SK-N-SH (cell line): ENCODE data around the gene CD70. TPM values are rescaled to one million over a fixed set of nuclear protein-coding genes. Genes with fewer than 3 reads are reported as not detected.

Experiments used
- CTCF ChIA-PET: fragments of 300-600, 350-600 bp; formaldehyde crosslinking; extraction: SDS; loops from one replicate; lab custom pipeline; 2021; lab: Yijun Ruan, JAX
- POLR2A ChIA-PET: fragments of 350-600 bp; sonication (Branson Sonifier 250); formaldehyde crosslinking; extraction: SDS; loops from one replicate; lab custom pipeline; 2020; ENCODE audit warnings: antibody characterized with exemption, inconsistent platforms; lab: Yijun Ruan, JAX
- DNase-seq: peaks from one replicate; pipeline ENCODE4 v3.0.0; 2012
- H2AFZ ChIP-seq: fragments of 200-600 bp; sonication (generic); 2 replicates; pipeline ENCODE4 v1.8.1; 2016; ENCODE audit warnings: antibody characterized with exemption, mild to moderate bottlenecking, low read depth
- H3F3A ChIP-seq: fragments of 200-600 bp; sonication (generic); replicated peaks from 2 replicates; pipeline ENCODE3; 2016; ENCODE audit warnings: antibody characterized with exemption, mild to moderate bottlenecking; ENCODE audit not compliant: insufficient read depth
- H3K27ac ChIP-seq, 2 experiments: fragments of 200-500 bp in 1 of 2; fragments of 200-600 bp in 1 of 2; sonication (Bioruptor generic) in 1 of 2; sonication (generic), shearing (Covaris generic) in 1 of 2; 2 replicates each; pipeline versions ENCODE4 v1.5.1 to v1.6.1; 2014 to 2016; ENCODE audit warnings: low read depth in 2 of 2, inconsistent platforms in 1 of 2, low read length in 1 of 2, mild to moderate bottlenecking in 1 of 2, mixed read lengths in 1 of 2
- H3K27me3 ChIP-seq: fragments of 200-600 bp; sonication (generic), shearing (Covaris generic); 2 replicates; pipeline ENCODE4 v1.6.1; 2016; ENCODE audit warnings: mixed run types; ENCODE audit not compliant: insufficient read depth
- H3K36me3 ChIP-seq, 2 experiments: fragments of 200-500 bp in 1 of 2; fragments of 200-600 bp in 1 of 2; sonication (Bioruptor generic) in 1 of 2; sonication (generic) in 1 of 2; replicated peaks in 1 of 2; 2 replicates each; pipeline versions ENCODE3 to v1.5.1; 2014 to 2016; ENCODE audit warnings: low read length in 1 of 2, mild to moderate bottlenecking in 1 of 2; ENCODE audit not compliant: insufficient read depth in 2 of 2, control insufficient read depth in 1 of 2
- H3K4me1 ChIP-seq, 2 experiments: fragments of 200-500 bp in 1 of 2; fragments of 200-600 bp in 1 of 2; sonication (Bioruptor generic) in 1 of 2; sonication (generic), shearing (Covaris generic) in 1 of 2; 2 replicates each; pipeline versions ENCODE4 v1.5.1 to v1.6.1; 2014 to 2016; ENCODE audit warnings: low read depth in 1 of 2, low read length in 1 of 2, mixed run types in 1 of 2; ENCODE audit not compliant: insufficient read depth in 2 of 2, control insufficient read depth in 1 of 2
- H3K4me2 ChIP-seq: fragments of 200-600 bp; sonication (generic), shearing (Covaris generic); 2 replicates; pipeline ENCODE4 v1.6.1; 2017; ENCODE audit warnings: mixed run types
- H3K4me3 ChIP-seq, 2 experiments: fragments of 200-500 bp in 1 of 2; fragments of 200-600 bp in 1 of 2; sonication (Bioruptor generic) in 1 of 2; sonication (generic), shearing (Covaris generic) in 1 of 2; 2 replicates each; pipeline versions ENCODE4 v1.5.1 to v1.8.1; 2014 to 2016; ENCODE audit warnings: low read depth in 2 of 2, inconsistent platforms in 1 of 2, low read length in 1 of 2, mild to moderate bottlenecking in 1 of 2, mixed read lengths in 1 of 2, moderate library complexity in 1 of 2
- H3K79me2 ChIP-seq: fragments of 200-600 bp; sonication (generic); 2 replicates; pipeline ENCODE4 v1.8.1; 2017; ENCODE audit warnings: mild to moderate bottlenecking; ENCODE audit not compliant: insufficient read depth
- H3K9ac ChIP-seq: fragments of 200-600 bp; sonication (generic); 2 replicates; pipeline ENCODE4 v1.6.1; 2017; ENCODE audit warnings: mixed run types
- H3K9me2 ChIP-seq: fragments of 200-600 bp; sonication (generic); 2 replicates; pipeline ENCODE4 v1.6.1; 2017; ENCODE audit warnings: mixed run types
- H3K9me3 ChIP-seq: fragments of 200-600 bp; sonication (generic); 2 replicates; pipeline ENCODE4 v1.6.1; 2017; ENCODE audit warnings: mixed run types, mild to moderate bottlenecking, moderate library complexity
- H4K20me1 ChIP-seq: fragments of 200-600 bp; sonication (generic); 2 replicates; pipeline ENCODE4 v1.6.1; 2017; ENCODE audit warnings: mild to moderate bottlenecking, mixed run types; ENCODE audit not compliant: insufficient read depth
- ELF1 ChIP-seq: IDR thresholded peaks from 2 replicates; pipeline ENCODE4 v1.4.0; 2012
- EZH2phosphoT487 ChIP-seq: fragments of 200-600 bp; sonication (generic); IDR thresholded peaks from 2 replicates; pipeline ENCODE4 v1.6.1; 2017; ENCODE audit warnings: low read depth, mixed run types, mild to moderate bottlenecking, antibody characterized with exemption, moderate library complexity, borderline replicate concordance
- MXI1 ChIP-seq: IDR thresholded peaks from 2 replicates; pipeline ENCODE4 v1.6.1; 2012; ENCODE audit warnings: mild to moderate bottlenecking, low read depth, low read length, improper control_type of control experiment
- NFIC ChIP-seq: IDR thresholded peaks from 2 replicates; pipeline ENCODE4 v1.4.0; 2012; ENCODE audit warnings: borderline replicate concordance
- NRF1 ChIP-seq: IDR thresholded peaks from 2 replicates; pipeline ENCODE4 v1.6.1; 2012; ENCODE audit warnings: low read depth, mild to moderate bottlenecking, low read length
- RXRA ChIP-seq: IDR thresholded peaks from 2 replicates; pipeline ENCODE4 v1.4.0; 2012; ENCODE audit warnings: low read depth, mild to moderate bottlenecking, borderline replicate concordance
- SIN3A ChIP-seq: IDR thresholded peaks from 2 replicates; pipeline ENCODE4 v1.6.1; 2012; ENCODE audit warnings: low read depth, mild to moderate bottlenecking, low read length, moderate library complexity, borderline replicate concordance
- YY1 ChIP-seq: IDR thresholded peaks from 2 replicates; pipeline ENCODE4 v1.4.0; 2012; ENCODE audit warnings: low read depth, mild to moderate bottlenecking
- WGBS: methylation state at CpG from one replicate; pipeline ENCODE4 v1.1.6; 2017; ENCODE audit warnings: low lambda C conversion rate; 5-methylcytosine and 5-hydroxymethylcytosine counted together
- polyA plus RNA-seq, 3 experiments: library from polyadenylated mRNA; depleted of rRNA; stranded (reverse); fragments of >200 nt; gene quantifications; 2 replicates each; pipeline ENCODE4 v1.2.3, GENCODE V29; 2012
- TF ChIP-seq, protein P1 (sequence below): IDR thresholded peaks from 2 replicates; pipeline ENCODE4 v1.4.0; 2012; ENCODE audit warnings: low read depth
- TF ChIP-seq, protein P2 (sequence below): IDR thresholded peaks from 2 replicates; pipeline ENCODE4 v1.6.1; 2012; ENCODE audit warnings: mild to moderate bottlenecking, low read depth, low read length, moderate library complexity
- TF ChIP-seq, protein P3 (sequence below): IDR thresholded peaks from 2 replicates; pipeline ENCODE4 v1.4.0; 2012; ENCODE audit warnings: low read depth, borderline replicate concordance

Gene CD70
- polyA plus RNA-seq, 1 of the 3 experiments (the other 2 are of a cell fraction): 142 TPM

DNA sequence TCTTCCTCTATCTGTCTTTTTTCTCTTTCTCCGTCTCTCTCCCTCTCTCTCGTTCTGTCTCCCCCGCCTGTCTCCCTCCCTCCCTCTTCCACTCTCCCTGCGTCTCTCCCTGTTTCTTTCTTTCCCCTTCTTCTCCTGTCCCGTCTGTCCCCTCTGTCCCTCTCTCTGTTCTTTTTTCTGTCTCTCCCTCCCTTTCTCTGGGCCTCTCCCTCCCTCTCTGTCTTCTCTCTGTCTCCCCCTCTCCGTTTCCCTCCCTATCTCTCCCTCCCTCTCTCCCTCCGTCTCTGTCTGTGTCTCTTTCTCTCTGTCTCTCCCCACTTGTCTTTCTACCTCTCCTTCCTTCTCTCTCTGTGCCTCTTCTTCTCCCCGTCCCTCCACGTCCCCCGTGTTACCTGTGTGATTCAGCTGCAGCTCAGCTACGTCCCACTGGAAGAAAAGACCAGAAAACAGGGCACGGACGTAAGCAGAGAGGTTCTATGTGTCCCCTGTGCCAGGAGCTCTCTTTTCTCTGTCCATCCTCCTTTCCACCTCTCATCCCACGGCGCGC, 1.2 kb downstream of the CD70 start:
- Histone ChIP-seq H3K9ac (peak overlapping the region; percentile 67; the same call in 1 of the 2 replicates), H3K4me1 (no peaks in the 10 kb centered on the region), H3K9me2 (no peaks in the 10 kb centered on the region), H3K79me2 (peaks cover 24% of the 10 kb centered on the region; the same call in 1 of the 2 replicates), H2AFZ (no peak overlapping the region), H3K4me2 (peak overlapping the region; percentile 79; the same call in 1 of the 2 replicates), H3K9me3 (no peaks in the 10 kb centered on the region), H4K20me1 (no peaks in the 10 kb centered on the region), H3K27ac (peak overlapping the region in 1 of 2 experiments; percentile 63; a peak in 2 of 4 replicates), H3K27me3 (peaks cover 84% of the 10 kb centered on the region), H3F3A (peaks cover 7% of the 10 kb centered on the region), H3K36me3 (no peaks in the 10 kb centered on the region), H3K4me3 (peak overlapping the region; percentile 34 to 56; a peak in 3 of 4 replicates)
- WGBS: 7% methylated on average over 16 of the region's 16 CpGs
- ChIA-PET CTCF (no interaction called here), POLR2A (no interaction called here)
- 0 out of 2 replicates have a peak, but pooled peaks have one; percentile 25 for TF ChIP-seq EZH2phosphoT487
- TF ChIP-seq, protein P1, sequence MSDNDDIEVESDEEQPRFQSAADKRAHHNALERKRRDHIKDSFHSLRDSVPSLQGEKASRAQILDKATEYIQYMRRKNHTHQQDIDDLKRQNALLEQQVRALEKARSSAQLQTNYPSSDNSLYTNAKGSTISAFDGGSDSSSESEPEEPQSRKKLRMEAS: no peak
- DNase-seq: no peak

DNA sequence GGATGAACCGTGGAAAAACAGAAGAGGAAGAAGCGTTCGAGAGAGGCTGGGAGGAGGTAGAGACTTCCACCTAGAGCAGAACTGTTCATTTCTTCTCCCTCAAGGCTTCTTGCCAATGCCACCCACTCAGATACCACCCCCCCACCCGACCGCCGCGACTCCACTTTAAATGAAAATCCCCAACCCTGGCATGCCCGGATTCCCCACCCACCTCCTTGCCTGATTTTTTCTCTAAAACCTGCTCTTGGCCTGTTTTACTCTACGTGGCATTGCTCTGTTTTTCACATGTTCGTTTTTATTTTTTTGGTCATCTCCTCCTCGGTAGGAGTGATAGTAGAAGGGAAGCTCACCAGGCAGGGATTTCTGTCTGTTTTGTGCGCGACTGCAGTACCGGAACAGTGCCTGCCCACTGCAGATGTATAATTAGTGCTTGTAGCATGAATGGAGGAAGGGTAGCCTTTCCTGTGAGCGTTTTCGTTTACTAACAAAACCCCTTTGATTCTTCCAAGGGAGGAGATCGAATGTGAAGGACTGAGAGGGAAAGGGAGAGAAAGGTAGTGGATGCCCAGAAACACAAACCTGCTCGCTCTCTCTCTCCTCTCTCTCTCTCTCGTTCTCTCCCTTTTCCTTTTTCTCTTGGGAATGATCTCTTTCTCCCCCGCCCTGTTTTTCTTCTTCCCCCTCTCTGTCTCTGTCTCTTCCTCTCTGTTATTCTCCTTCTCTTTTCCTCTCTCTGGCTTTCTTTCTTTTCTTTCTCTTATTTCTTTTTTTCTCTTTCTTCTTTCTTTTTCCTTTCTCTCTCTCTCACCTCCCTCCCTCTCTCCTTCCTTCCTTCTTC, 2.2 kb downstream of the CD70 start:
- Histone ChIP-seq H3F3A (peaks cover 5% of the 10 kb centered on the region), H3K27ac (peak overlapping the region in 1 of 2 experiments; percentile 63; a peak in 2 of 4 replicates), H3K79me2 (peaks cover 24% of the 10 kb centered on the region; the same call in 1 of the 2 replicates), H3K9me3 (no peaks in the 10 kb centered on the region), H3K9ac (peak overlapping the region; percentile 67; the same call in 1 of the 2 replicates), H3K4me2 (peak overlapping the region; percentile 79; the same call in 1 of the 2 replicates), H2AFZ (no peak overlapping the region), H3K4me3 (peak overlapping the region in 1 of 2 experiments; percentile 38; a peak in 3 of 4 replicates), H3K36me3 (no peaks in the 10 kb centered on the region), H4K20me1 (no peaks in the 10 kb centered on the region), H3K27me3 (peaks cover 82% of the 10 kb centered on the region), H3K9me2 (no peaks in the 10 kb centered on the region), H3K4me1 (no peaks in the 10 kb centered on the region)
- ChIA-PET POLR2A (no interaction called here), CTCF (no interaction called here)
- 12% methylated on average over 20 of the region's 20 CpGs for WGBS
- no peak for TF ChIP-seq NRF1
- TF ChIP-seq YY1: no peak
- TF ChIP-seq RXRA: no peak
- no peak for TF ChIP-seq NFIC
- TF ChIP-seq, protein P2, sequence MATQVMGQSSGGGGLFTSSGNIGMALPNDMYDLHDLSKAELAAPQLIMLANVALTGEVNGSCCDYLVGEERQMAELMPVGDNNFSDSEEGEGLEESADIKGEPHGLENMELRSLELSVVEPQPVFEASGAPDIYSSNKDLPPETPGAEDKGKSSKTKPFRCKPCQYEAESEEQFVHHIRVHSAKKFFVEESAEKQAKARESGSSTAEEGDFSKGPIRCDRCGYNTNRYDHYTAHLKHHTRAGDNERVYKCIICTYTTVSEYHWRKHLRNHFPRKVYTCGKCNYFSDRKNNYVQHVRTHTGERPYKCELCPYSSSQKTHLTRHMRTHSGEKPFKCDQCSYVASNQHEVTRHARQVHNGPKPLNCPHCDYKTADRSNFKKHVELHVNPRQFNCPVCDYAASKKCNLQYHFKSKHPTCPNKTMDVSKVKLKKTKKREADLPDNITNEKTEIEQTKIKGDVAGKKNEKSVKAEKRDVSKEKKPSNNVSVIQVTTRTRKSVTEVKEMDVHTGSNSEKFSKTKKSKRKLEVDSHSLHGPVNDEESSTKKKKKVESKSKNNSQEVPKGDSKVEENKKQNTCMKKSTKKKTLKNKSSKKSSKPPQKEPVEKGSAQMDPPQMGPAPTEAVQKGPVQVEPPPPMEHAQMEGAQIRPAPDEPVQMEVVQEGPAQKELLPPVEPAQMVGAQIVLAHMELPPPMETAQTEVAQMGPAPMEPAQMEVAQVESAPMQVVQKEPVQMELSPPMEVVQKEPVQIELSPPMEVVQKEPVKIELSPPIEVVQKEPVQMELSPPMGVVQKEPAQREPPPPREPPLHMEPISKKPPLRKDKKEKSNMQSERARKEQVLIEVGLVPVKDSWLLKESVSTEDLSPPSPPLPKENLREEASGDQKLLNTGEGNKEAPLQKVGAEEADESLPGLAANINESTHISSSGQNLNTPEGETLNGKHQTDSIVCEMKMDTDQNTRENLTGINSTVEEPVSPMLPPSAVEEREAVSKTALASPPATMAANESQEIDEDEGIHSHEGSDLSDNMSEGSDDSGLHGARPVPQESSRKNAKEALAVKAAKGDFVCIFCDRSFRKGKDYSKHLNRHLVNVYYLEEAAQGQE: no peak
- no peak for TF ChIP-seq ELF1
- TF ChIP-seq SIN3A: no peak
- TF ChIP-seq MXI1: no peak
- TF ChIP-seq, protein P3, sequence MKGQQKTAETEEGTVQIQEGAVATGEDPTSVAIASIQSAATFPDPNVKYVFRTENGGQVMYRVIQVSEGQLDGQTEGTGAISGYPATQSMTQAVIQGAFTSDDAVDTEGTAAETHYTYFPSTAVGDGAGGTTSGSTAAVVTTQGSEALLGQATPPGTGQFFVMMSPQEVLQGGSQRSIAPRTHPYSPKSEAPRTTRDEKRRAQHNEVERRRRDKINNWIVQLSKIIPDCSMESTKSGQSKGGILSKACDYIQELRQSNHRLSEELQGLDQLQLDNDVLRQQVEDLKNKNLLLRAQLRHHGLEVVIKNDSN: no peak
- DNase-seq: no peak
